OCI-LY7 (cell line): ENCODE results near the gene RAB44. TPM values are rescaled to one million over a fixed set of nuclear protein-coding genes. Genes with fewer than 3 reads are reported as not detected.

Experiments used
- BruUV-seq: library from RNA; stranded (reverse); fragments of 400-500 nt; replicated peaks from 2 replicates; lab custom pipeline; 2021; lab: Mats Ljungman, UMichigan
- CTCF ChIA-PET: fragments of 300-600 bp; sonication (Branson Sonifier 250); formaldehyde crosslinking; loops from one replicate; lab custom pipeline; 2022; ENCODE audit warnings: antibody characterized with exemption; ENCODE audit not compliant: unreplicated experiment; lab: Charles Lee
- POLR2A ChIA-PET: fragments of 300-600 bp; sonication (Branson Sonifier 250); formaldehyde crosslinking; loops from one replicate; lab custom pipeline; 2022; ENCODE audit warnings: antibody characterized with exemption; lab: Charles Lee
- DNase-seq: peaks from one replicate; pipeline ENCODE4 v3.0.0-alpha.2; 2015; ENCODE audit warnings: low spot score
- H2AFZ ChIP-seq: fragments of 200-600 bp; sonication (generic), shearing (Covaris generic); 2 replicates; pipeline ENCODE4 v1.6.1; 2014; ENCODE audit warnings: mild to moderate bottlenecking, antibody characterized with exemption, low read length, moderate library complexity
- H3K27ac ChIP-seq: fragments of 200-600 bp; sonication (generic); 2 replicates; pipeline ENCODE4 v1.5.1; 2014; ENCODE audit warnings: mixed run types, low read depth, mild to moderate bottlenecking, moderate library complexity, low read length, inconsistent platforms; ENCODE audit not compliant: poor library complexity, severe bottlenecking
- H3K36me3 ChIP-seq: fragments of 200-600 bp; sonication (generic); 2 replicates; pipeline ENCODE4 v1.6.1; 2014; ENCODE audit warnings: mild to moderate bottlenecking, antibody characterized with exemption, low read length, moderate library complexity, mixed read lengths; ENCODE audit not compliant: insufficient read depth
- H3K4me1 ChIP-seq: fragments of 200-600 bp; sonication (generic); 2 replicates; pipeline ENCODE4 v1.5.1; 2014; ENCODE audit warnings: mild to moderate bottlenecking, low read length; ENCODE audit not compliant: insufficient read depth, poor library complexity, severe bottlenecking
- H3K4me2 ChIP-seq: fragments of 200-600 bp; sonication (generic); 2 replicates; pipeline ENCODE4 v1.6.1; 2014; ENCODE audit warnings: mild to moderate bottlenecking, low read length
- H3K4me3 ChIP-seq: fragments of 200-600 bp; sonication (generic); 2 replicates; pipeline ENCODE4 v1.5.1; 2014; ENCODE audit warnings: mild to moderate bottlenecking, low read depth, low read length; ENCODE audit not compliant: poor library complexity, severe bottlenecking
- H3K79me2 ChIP-seq: fragments of 200-600 bp; sonication (generic); 2 replicates; pipeline ENCODE4 v1.6.1; 2016; ENCODE audit warnings: low read depth, mild to moderate bottlenecking, low read length, moderate library complexity, mixed read lengths; ENCODE audit not compliant: insufficient read depth
- H3K9me2 ChIP-seq: fragments of 200-600 bp; sonication (generic); 2 replicates; pipeline ENCODE4 v1.6.1; 2016; ENCODE audit warnings: mild to moderate bottlenecking, low read length, mixed read lengths; ENCODE audit not compliant: insufficient read depth
- H3K9me3 ChIP-seq: fragments of 200-600 bp; sonication (generic); 2 replicates; pipeline ENCODE4 v1.6.1; 2014; ENCODE audit warnings: mild to moderate bottlenecking, mixed run types, low read length, mixed read lengths
- H4K20me1 ChIP-seq: fragments of 200-600 bp; sonication (generic); 2 replicates; pipeline ENCODE4 v1.6.1; 2014; ENCODE audit warnings: mild to moderate bottlenecking, antibody characterized with exemption, low read length, moderate library complexity, mixed read lengths; ENCODE audit not compliant: insufficient read depth
- EZH2phosphoT487 ChIP-seq: fragments of 200-600 bp; sonication (generic); IDR thresholded peaks from 2 replicates; pipeline ENCODE4 v1.6.1; 2018; ENCODE audit warnings: low read depth, borderline replicate concordance, mild to moderate bottlenecking, mixed run types, antibody characterized with exemption, low read length, moderate library complexity, mixed read lengths
- intact Hi-C: fragments of 100-400 bp; cut with micrococcal nuclease; formaldehyde crosslinking; loops from one replicate; pipeline ENCODE4 v1.10.0; 2022; ENCODE audit not compliant: unreplicated experiment
- total RNA-seq, 2 experiments: library from RNA; depleted of rRNA in 1 of 2; stranded (reverse); fragments of >200 nt in 1 of 2; shearing (Covaris generic) in 1 of 2; gene quantifications; 2 replicates each; pipeline ENCODE4 v1.2.3, GENCODE V29; 2014 to 2022
- TF ChIP-seq, protein P1 (sequence below): fragments of 200-600 bp; sonication (generic); conservative IDR thresholded peaks from 2 replicates; pipeline ENCODE4 v1.5.1; 2014; ENCODE audit warnings: mild to moderate bottlenecking, antibody characterized with exemption, low read length, moderate library complexity, mixed read lengths

The RAB44 gene
- total RNA-seq, 2 experiments from 2014 or later, result 0.09 TPM; not detected in 1

DNA sequence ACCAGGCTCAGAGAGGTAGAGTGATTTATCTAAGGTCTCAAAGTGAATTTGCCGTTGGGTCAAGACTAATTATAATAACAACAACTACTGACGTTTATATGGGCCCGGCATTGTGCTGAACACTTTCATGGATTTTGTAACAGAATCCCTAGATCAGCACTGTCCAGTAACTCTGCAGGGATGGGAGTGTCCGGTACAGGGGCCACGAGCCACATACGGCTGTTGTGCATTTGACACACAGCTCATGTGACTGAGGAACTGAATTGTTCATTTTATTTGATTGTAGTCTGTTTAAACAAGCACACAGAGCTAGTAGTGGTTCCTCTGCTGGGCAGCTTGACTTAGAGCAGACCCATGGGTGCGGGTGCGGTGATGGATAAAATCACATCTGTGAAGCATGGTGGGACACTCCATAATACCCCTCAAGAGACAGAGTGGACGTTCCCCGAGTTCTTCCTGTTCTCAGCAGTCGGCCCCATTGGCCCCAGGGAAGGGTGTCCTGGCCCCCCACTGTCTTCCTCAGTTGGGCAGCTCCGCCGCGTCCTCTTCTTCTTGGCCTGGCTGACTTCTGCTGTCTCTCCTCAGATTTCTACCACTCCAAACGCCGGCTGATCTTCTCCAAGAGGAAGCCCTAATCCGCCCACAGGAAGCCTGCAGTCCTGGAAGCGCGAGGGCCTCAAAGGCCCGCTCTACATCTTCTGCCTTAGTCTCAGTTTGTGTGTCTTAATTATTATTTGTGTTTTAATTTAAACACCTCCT is 12.3 kb upstream of the RAB44 start:
- H3K4me3 ChIP-seq, result no peak overlapping the region
- no TSS peak for BruUV-seq
- no peaks in the 10 kb centered on the region for H3K79me2 ChIP-seq
- CTCF ChIA-PET, result interaction anchor here (0.5 kb wide), 1 partner anchor 74 kb away, joined by 3 read pairs; no protein-coding TSS in a partner anchor
- H3K4me1 ChIP-seq, result peaks cover 47% of the 10 kb centered on the region
- no peak for TF ChIP-seq EZH2phosphoT487
- TF ChIP-seq, protein P1, sequence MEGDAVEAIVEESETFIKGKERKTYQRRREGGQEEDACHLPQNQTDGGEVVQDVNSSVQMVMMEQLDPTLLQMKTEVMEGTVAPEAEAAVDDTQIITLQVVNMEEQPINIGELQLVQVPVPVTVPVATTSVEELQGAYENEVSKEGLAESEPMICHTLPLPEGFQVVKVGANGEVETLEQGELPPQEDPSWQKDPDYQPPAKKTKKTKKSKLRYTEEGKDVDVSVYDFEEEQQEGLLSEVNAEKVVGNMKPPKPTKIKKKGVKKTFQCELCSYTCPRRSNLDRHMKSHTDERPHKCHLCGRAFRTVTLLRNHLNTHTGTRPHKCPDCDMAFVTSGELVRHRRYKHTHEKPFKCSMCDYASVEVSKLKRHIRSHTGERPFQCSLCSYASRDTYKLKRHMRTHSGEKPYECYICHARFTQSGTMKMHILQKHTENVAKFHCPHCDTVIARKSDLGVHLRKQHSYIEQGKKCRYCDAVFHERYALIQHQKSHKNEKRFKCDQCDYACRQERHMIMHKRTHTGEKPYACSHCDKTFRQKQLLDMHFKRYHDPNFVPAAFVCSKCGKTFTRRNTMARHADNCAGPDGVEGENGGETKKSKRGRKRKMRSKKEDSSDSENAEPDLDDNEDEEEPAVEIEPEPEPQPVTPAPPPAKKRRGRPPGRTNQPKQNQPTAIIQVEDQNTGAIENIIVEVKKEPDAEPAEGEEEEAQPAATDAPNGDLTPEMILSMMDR, result no peak
- H3K4me2 ChIP-seq, result no peak overlapping the region
- POLR2A ChIA-PET, result interaction anchor here (1.2 kb wide), 1 partner anchor 21 kb away, joined by 3 read pairs; no protein-coding TSS in a partner anchor
- H4K20me1 ChIP-seq, result no peaks in the 10 kb centered on the region
- H3K9me2 ChIP-seq, result no peaks in the 10 kb centered on the region
- no peaks in the 10 kb centered on the region for H3K9me3 ChIP-seq
- intact Hi-C loops, result no loop called here
- no peak for DNase-seq
- H3K36me3 ChIP-seq, result no peaks in the 10 kb centered on the region
- H3K27ac ChIP-seq, result no peak overlapping the region
- H2AFZ ChIP-seq, result no peak overlapping the region

DNA sequence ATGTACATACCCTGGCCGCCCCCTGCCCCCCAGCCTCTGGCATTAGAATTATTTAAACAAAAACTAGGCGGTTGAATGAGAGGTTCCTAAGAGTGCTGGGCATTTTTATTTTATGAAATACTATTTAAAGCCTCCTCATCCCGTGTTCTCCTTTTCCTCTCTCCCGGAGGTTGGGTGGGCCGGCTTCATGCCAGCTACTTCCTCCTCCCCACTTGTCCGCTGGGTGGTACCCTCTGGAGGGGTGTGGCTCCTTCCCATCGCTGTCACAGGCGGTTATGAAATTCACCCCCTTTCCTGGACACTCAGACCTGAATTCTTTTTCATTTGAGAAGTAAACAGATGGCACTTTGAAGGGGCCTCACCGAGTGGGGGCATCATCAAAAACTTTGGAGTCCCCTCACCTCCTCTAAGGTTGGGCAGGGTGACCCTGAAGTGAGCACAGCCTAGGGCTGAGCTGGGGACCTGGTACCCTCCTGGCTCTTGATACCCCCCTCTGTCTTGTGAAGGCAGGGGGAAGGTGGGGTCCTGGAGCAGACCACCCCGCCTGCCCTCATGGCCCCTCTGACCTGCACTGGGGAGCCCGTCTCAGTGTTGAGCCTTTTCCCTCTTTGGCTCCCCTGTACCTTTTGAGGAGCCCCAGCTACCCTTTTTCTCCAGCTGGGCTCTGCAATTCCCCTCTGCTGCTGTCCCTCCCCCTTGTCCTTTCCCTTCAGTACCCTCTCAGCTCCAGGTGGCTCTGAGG is 11.5 kb upstream of the RAB44 start:
- TF ChIP-seq, protein P1, result no peak
- no peak for TF ChIP-seq EZH2phosphoT487
- H3K9me2 ChIP-seq, result no peaks in the 10 kb centered on the region
- POLR2A ChIA-PET, result interaction anchor here (0.6 kb wide), 1 partner anchor 68 kb away, joined by 4 read pairs; no protein-coding TSS in a partner anchor

More for the DNA sequence above, 11.5 kb upstream of the RAB44 start:
- no peak overlapping the region for H3K4me2 ChIP-seq
- BruUV-seq, result no TSS peak
- no peaks in the 10 kb centered on the region for H3K9me3 ChIP-seq
- CTCF ChIA-PET, result interaction anchor here (0.6 kb wide), 1 partner anchor 18 kb away, joined by 16 read pairs; no protein-coding TSS in a partner anchor
- DNase-seq, result no peak
- H3K4me1 ChIP-seq, result peaks cover 40% of the 10 kb centered on the region
- H3K36me3 ChIP-seq, result no peaks in the 10 kb centered on the region
- no peaks in the 10 kb centered on the region for H4K20me1 ChIP-seq
- no peaks in the 10 kb centered on the region for H3K79me2 ChIP-seq
- H3K4me3 ChIP-seq, result no peak overlapping the region
- intact Hi-C loops, result no loop called here
- H3K27ac ChIP-seq, result no peak overlapping the region
- H2AFZ ChIP-seq, result no peak overlapping the region
